Endothelial cell of umbilical vein (primary cell): ENCODE data around the gene MRPL53.

ENCODE experiments used
- CTCF ChIP-seq, 2 donors: IDR thresholded peaks; 1 replicate in 1 of 2; 2 replicates in 1 of 2; pipeline ENCODE4 v1.5.1; 2011; ENCODE audit warnings: low read length in 2 of 2, mild to moderate bottlenecking in 2 of 2, moderate library complexity in 2 of 2, control low read depth in 1 of 2, inconsistent platforms in 1 of 2, low read depth in 1 of 2; ENCODE audit not compliant: insufficient read depth in 1 of 2; ENCODE audit errors: extremely low read depth in 1 of 2
- EZH2 ChIP-seq: IDR thresholded peaks from 2 replicates; pipeline ENCODE4 v1.6.1; 2012; ENCODE audit warnings: borderline replicate concordance, low read depth, mild to moderate bottlenecking, moderate library complexity, low read length, inconsistent platforms; ENCODE audit not compliant: severe bottlenecking
- FOS ChIP-seq: IDR thresholded peaks from 2 replicates; pipeline ENCODE4 v1.6.1; 2011; ENCODE audit warnings: mild to moderate bottlenecking, low read length, moderate library complexity, borderline replicate concordance; ENCODE audit not compliant: insufficient read depth
- GATA2 ChIP-seq: IDR thresholded peaks from 2 replicates; pipeline ENCODE4 v1.7.0; 2011; ENCODE audit warnings: low read depth, mild to moderate bottlenecking, moderate library complexity, mixed read lengths, low read length; ENCODE audit not compliant: insufficient read length, insufficient read depth
- JUN ChIP-seq: IDR thresholded peaks from 2 replicates; pipeline ENCODE4 v1.6.1; 2011; ENCODE audit warnings: borderline replicate concordance, low read depth; ENCODE audit not compliant: insufficient read length, insufficient read depth
- MAX ChIP-seq: IDR thresholded peaks from 2 replicates; pipeline ENCODE4 v1.6.1; 2011; ENCODE audit not compliant: insufficient read depth, insufficient read length
- MYC ChIP-seq: IDR thresholded peaks from one replicate; pipeline ENCODE4 v1.6.1; 2011; ENCODE audit warnings: mild to moderate bottlenecking, low read depth, low read length
- POLR2A ChIP-seq: IDR thresholded peaks from 2 replicates; pipeline ENCODE4 v1.6.1; 2012; ENCODE audit warnings: low read depth, mild to moderate bottlenecking, control low read depth, low read length
- POLR2AphosphoS5 ChIP-seq: IDR thresholded peaks from 2 replicates; pipeline ENCODE4 v1.6.1; 2012; ENCODE audit warnings: low read depth, mild to moderate bottlenecking, control low read depth, low read length, moderate library complexity; ENCODE audit not compliant: insufficient read depth

- no peak for TF ChIP-seq CTCF (IDR thresholded peaks at IDR 0.05; ENCODE audit: extremely low read depth in 1 of 2, insufficient read depth in 1 of 2, low read depth in 1 of 2, low read length in 2 of 2)
- no peak for TF ChIP-seq POLR2AphosphoS5
- no peak for TF ChIP-seq JUN
- no peak for TF ChIP-seq POLR2A
- no peak for TF ChIP-seq MYC
- TF ChIP-seq EZH2 = no peak
- TF ChIP-seq MAX = no peak
- TF ChIP-seq GATA2 = no peak
- no peak for TF ChIP-seq FOS
Measured at GRCh38 chr2:74450570-74451190, 21.8 kb downstream of the MRPL53 start.
